Right atrium auricular region (tissue), 2 donors: Measurements from ENCODE around the gene FKBP15. TPM values are rescaled to one million over a fixed set of nuclear protein-coding genes. Genes with fewer than 3 reads are reported as not detected.

Experiments used
- DNase-seq: peaks from one replicate; pipeline ENCODE4 v3.0.0-alpha.2; 2019; ENCODE audit warnings: low spot score
- H3K27ac ChIP-seq, 2 donors: fragments of 200-600 bp; sonication (generic); 1 replicate in 1 of 2; 2 replicates in 1 of 2; pipeline ENCODE4 v1.5.1; 2016 to 2019
- H3K27me3 ChIP-seq, 2 donors: fragments of 200-600 bp; sonication (generic); one replicate each; pipeline versions ENCODE4 v1.5.1 to v1.6.0; 2017 to 2019
- H3K36me3 ChIP-seq: fragments of 200-600 bp; sonication (generic); one replicate; pipeline ENCODE4 v1.5.1; 2016
- H3K4me1 ChIP-seq, 2 donors: fragments of 200-600 bp; sonication (generic); one replicate each; pipeline versions ENCODE4 v1.5.1 to v1.6.0; 2017 to 2019
- H3K4me3 ChIP-seq, 2 donors: fragments of 200-600 bp; sonication (generic); 1 replicate in 1 of 2; 2 replicates in 1 of 2; pipeline ENCODE4 v1.5.1; 2017 to 2019; ENCODE audit warnings: mild to moderate bottlenecking in 1 of 2, moderate library complexity in 1 of 2
- H3K9me3 ChIP-seq, 2 donors: fragments of 200-600 bp; sonication (generic); one replicate each; pipeline ENCODE4 v1.5.1; 2019
- CTCF ChIP-seq, 2 donors: fragments of 200-600 bp; sonication (generic); IDR thresholded peaks; one replicate each; pipeline ENCODE4 v1.5.1; 2019; ENCODE audit warnings: antibody characterized with exemption in 2 of 2
- total RNA-seq, 2 donors: library from RNA; depleted of rRNA; stranded (reverse); fragments of >200 nt; gene quantifications; one replicate each; pipeline ENCODE4 v1.1.0, GENCODE V29; 2016

FKBP15 gene
- total RNA-seq, 2 donors from 2014 or later: 14.7 to 16.6 TPM

GRCh38 chr9:113187929-113188595 is 33.0 kb downstream of the FKBP15 start:
- peak; percentile 81 for DNase-seq
- no peak overlapping the region for H3K4me3 ChIP-seq
- no peak for TF ChIP-seq CTCF (IDR thresholded peaks at IDR 0.05)
- no peaks in the 10 kb centered on the region for H3K4me1 ChIP-seq
- H3K27ac ChIP-seq: peak overlapping the region; percentile 20 to 34
- H3K36me3 ChIP-seq: peaks cover 76% of the 10 kb centered on the region
- no peaks in the 10 kb centered on the region for H3K27me3 ChIP-seq
- no peaks in the 10 kb centered on the region for H3K9me3 ChIP-seq

- no peak for TF ChIP-seq CTCF (IDR thresholded peaks at IDR 0.05)
- Histone ChIP-seq H3K27me3 (no peaks in the 10 kb centered on the region), H3K4me1 (no peaks in the 10 kb centered on the region), H3K36me3 (peaks cover 77% of the 10 kb centered on the region), H3K27ac (no peak overlapping the region), H3K9me3 (no peaks in the 10 kb centered on the region), H3K4me3 (no peak overlapping the region)
- no peak for DNase-seq
Observed at GRCh38 chr9:113186137-113186755, 34.8 kb downstream of the FKBP15 start.

- DNase-seq: no peak
- H3K4me1 ChIP-seq: no peaks in the 10 kb centered on the region
- H3K27me3 ChIP-seq: no peaks in the 10 kb centered on the region
- TF ChIP-seq CTCF (IDR thresholded peaks at IDR 0.05): no peak
- H3K27ac ChIP-seq: no peak overlapping the region
- H3K4me3 ChIP-seq: no peak overlapping the region
- no peaks in the 10 kb centered on the region for H3K9me3 ChIP-seq
- peaks cover 67% of the 10 kb centered on the region for H3K36me3 ChIP-seq
Observed at GRCh38 chr9:113185271-113185670, 35.8 kb downstream of the FKBP15 start.

GRCh38 chr9:113184539-113184938 is 36.5 kb downstream of the FKBP15 start:
- Histone ChIP-seq H3K36me3 (peaks cover 64% of the 10 kb centered on the region), H3K9me3 (no peaks in the 10 kb centered on the region), H3K27me3 (no peaks in the 10 kb centered on the region), H3K4me1 (no peaks in the 10 kb centered on the region), H3K4me3 (no peak overlapping the region), H3K27ac (no peak overlapping the region)
- no peak for DNase-seq
- no peak for TF ChIP-seq CTCF (IDR thresholded peaks at IDR 0.05)

- Histone ChIP-seq H3K4me1 (no peaks in the 10 kb centered on the region), H3K27me3 (no peaks in the 10 kb centered on the region), H3K36me3 (peaks cover 64% of the 10 kb centered on the region), H3K9me3 (no peaks in the 10 kb centered on the region), H3K4me3 (no peak overlapping the region), H3K27ac (no peak overlapping the region)
- DNase-seq: no peak
- no peak for TF ChIP-seq CTCF (IDR thresholded peaks at IDR 0.05)
Observed at GRCh38 chr9:113183956-113184488, 37.1 kb downstream of the FKBP15 start.
